ENCODE measurements around the gene FBXO10.
"Not testable (repeated sequence)": the region's sequence is repeated elsewhere in the genome, so short reads cannot be mapped to it uniquely, and the experiment has no call there.

- not testable (repeated sequence) for TF ChIP-seq EZH2phosphoT487 (IDR thresholded peaks at IDR 0.05; ENCODE audit: borderline replicate concordance)
- TF ChIP-seq, protein P1, sequence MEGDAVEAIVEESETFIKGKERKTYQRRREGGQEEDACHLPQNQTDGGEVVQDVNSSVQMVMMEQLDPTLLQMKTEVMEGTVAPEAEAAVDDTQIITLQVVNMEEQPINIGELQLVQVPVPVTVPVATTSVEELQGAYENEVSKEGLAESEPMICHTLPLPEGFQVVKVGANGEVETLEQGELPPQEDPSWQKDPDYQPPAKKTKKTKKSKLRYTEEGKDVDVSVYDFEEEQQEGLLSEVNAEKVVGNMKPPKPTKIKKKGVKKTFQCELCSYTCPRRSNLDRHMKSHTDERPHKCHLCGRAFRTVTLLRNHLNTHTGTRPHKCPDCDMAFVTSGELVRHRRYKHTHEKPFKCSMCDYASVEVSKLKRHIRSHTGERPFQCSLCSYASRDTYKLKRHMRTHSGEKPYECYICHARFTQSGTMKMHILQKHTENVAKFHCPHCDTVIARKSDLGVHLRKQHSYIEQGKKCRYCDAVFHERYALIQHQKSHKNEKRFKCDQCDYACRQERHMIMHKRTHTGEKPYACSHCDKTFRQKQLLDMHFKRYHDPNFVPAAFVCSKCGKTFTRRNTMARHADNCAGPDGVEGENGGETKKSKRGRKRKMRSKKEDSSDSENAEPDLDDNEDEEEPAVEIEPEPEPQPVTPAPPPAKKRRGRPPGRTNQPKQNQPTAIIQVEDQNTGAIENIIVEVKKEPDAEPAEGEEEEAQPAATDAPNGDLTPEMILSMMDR (conservative IDR thresholded peaks at IDR 0.05; ENCODE audit: low read length), result not testable (repeated sequence)
Observed at GRCh38 chr9:37467530-37467929, 108.7 kb downstream of the FBXO10 start.
